CD4-positive, alpha-beta T cell treated with Interleukin-17A for 1 hour (primary cell): Measurements from ENCODE around the gene TIGD1.

Experiments
- DNase-seq: peaks from one replicate; pipeline ENCODE4 v3.0.0-alpha.2; 2020

TIGD1 gene

GRCh38 chr2:232521959-232522622, 28.3 kb downstream of the TIGD1 start:
- peak; percentile 55 for DNase-seq

DNA sequence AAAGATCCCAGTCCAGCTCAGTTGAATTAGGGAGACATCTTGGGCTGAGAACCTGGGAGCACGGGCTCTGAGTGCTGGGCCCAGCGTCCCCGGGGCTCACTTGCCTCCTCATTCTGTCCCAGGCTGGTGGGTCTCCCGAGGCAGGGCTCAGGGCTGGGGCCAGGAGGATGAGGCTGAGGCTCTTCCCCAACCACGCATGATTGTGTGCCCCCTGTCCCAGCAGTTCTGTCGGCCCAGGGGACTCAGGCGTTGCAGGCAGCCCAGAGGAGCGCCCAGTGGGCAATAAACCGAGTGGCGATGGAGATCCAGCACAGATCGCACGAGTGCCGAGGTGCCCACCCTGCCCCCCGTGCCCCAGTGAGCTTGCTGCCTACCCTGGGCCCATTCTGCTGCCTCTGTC, 29.3 kb downstream of the TIGD1 start:
- no peak for DNase-seq

- DNase-seq: no peak
Observed at GRCh38 chr2:232520489-232520888, 29.9 kb downstream of the TIGD1 start.

GRCh38 chr2:232519581-232520438, 30.5 kb downstream of the TIGD1 start, which contains the start of gene PRSS56:
Gene PRSS56, plus strand, starts transcription at chr2:232520388. Its CDS starts 211 bp downstream, at chr2:232520599.
- no peak for DNase-seq

DNA sequence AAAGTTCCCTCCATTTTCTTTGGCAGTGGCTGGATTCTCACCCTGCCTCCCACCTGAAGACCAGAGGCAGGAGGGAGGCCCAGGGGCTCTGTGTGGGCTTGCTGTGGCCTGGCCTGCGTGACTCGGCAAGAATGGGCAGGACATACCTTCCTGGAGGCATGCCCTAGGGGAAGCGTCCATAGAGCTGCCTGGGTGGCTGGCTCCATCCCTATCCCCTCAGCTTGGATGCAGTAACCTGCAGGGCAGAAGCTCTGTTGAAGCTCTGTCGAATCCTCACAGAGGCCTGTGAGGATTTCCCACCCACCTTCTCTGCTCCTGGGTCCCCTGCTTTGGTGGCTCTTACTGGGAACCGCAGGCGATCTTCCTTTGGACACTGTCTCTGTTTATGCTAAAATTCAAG, 31.5 kb downstream of the TIGD1 start:
- no peak for DNase-seq

GRCh38 chr2:232516551-232516950, 33.8 kb downstream of the TIGD1 start:
- no peak for DNase-seq

DNA sequence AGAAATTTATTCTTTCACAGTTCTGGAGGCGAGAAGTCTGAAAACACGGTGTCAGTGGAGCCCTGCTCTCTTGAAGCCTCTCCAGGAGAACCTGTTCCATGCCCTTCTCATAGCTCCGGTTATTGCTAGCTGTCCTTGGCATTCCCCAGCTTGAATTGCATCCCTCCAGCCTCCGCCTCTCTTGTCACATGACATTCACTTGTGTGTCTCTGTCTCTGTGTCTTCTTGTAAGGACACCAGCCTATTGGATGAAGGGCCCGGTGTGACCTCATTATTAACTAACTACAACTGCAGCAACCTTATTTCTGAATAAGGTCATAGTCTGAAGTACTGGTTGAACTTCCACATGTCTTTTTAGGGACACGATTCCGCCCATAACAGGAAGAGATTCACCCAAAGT, 34.7 kb downstream of the TIGD1 start:
- DNase-seq: no peak

- no peak for DNase-seq
Observed at GRCh38 chr2:232513353-232513752, 37.0 kb downstream of the TIGD1 start.

- DNase-seq: no peak
Observed at GRCh38 chr2:232512602-232513001, 37.8 kb downstream of the TIGD1 start.

DNA sequence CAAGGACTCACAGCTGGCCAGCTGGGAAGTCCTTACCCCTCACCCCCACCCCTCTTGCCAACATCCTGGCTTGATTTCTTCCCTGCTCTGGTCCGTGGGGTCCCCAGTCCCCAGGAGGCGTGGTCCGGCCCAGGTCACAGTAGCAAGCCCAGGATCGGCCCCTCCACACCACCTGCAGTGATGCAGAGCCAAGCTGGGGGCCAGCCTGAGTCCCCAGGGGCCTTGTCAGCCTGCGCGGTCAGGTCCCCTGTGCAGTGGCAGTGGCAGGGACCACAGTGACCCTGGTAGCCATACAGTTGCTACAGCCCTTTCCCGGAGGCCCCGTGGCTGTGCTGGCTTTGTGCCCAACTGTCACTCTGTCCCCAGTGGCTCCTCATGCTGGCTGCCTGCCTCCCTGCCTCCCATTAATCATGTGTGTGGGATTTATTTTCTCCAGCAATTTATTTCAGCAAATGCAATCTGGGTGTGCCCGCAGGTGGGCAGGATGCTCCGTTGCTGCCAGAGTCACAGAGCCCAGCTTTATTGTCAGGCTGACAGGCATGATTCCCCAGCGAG, 38.9 kb downstream of the TIGD1 start:
- no peak for DNase-seq

DNA sequence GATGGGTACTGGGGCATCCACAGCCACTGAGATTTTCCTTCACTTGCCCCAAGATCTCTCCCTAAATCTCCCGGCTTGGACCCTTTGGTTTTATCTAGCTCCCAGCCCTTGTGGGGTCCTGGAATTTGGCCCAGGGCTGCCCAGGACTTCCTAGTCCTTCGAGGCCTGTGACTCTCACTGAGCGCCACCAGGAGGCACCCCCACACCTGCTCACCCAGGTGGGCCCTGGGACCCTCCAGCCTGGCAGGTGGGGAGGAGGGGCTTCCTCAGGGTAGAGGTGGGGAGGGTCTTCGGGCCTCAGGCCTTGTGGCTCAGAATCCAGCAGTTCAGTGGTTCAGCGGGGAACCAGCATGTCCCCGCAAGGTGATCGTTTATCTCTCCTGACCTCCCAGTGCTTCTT, 42.1 kb downstream of the TIGD1 start:
- no peak for DNase-seq

DNA sequence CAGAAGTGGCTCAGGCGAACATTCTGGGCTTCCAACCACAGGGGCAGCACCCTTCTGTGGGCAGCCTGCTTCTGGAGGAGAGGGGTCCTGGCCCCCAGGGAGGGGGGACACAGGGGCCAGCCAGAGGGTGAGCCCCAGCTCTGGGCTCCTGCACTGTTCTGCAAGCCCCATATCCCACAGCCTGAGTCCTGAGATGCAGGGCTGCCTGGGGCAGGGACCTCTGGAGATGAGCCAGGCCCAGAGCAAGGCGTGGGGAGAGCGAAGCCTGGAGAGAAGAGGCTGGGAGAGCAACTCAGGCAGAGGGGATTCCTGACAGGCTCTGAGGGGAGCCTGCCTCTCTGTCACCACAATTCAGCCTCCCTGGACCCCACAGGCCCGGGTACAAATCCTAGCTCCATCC, 43.6 kb downstream of the TIGD1 start:
- DNase-seq: no peak

DNA sequence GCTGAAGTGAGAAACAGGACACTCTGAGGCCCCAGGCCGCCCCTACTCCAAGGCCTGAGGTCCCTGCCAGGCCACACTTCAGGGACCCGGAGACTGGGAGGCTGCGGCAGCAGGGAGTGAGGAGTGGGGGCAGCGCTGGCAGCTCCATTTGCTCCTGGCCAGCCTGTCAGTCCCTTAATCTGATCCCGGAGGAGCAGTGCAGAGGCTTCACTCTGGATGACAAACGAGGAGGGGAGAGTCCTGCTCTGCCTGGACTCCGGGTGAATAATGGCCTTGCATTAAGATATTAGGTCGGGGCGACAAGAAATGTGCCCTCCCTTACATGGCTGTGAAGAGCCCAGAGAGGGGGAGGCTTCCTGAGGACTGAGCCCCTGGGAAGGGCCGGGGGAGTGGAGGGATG, 44.5 kb downstream of the TIGD1 start:
- no peak for DNase-seq

DNA sequence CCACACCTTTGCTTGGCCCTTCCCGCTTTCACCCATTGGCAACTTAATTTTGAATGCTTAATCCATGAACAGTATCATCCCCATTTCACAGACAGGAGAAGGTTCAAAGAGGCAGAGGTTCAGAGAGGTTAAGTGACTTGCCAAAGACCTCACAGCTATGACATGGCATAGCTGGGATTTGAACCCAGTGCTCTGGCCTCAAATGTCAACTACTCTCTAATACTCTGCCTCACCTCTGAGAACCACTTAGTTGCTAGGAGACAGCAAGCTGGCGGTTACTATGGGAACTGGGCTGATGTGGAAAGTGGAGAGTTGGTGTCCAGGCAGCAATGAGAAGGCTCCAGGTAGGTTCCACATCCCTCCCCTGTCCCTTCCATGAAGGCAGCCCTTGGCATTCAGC, 45.9 kb downstream of the TIGD1 start:
- DNase-seq: no peak

GRCh38 chr2:232503809-232504323, 46.5 kb downstream of the TIGD1 start:
- DNase-seq: no peak

DNA sequence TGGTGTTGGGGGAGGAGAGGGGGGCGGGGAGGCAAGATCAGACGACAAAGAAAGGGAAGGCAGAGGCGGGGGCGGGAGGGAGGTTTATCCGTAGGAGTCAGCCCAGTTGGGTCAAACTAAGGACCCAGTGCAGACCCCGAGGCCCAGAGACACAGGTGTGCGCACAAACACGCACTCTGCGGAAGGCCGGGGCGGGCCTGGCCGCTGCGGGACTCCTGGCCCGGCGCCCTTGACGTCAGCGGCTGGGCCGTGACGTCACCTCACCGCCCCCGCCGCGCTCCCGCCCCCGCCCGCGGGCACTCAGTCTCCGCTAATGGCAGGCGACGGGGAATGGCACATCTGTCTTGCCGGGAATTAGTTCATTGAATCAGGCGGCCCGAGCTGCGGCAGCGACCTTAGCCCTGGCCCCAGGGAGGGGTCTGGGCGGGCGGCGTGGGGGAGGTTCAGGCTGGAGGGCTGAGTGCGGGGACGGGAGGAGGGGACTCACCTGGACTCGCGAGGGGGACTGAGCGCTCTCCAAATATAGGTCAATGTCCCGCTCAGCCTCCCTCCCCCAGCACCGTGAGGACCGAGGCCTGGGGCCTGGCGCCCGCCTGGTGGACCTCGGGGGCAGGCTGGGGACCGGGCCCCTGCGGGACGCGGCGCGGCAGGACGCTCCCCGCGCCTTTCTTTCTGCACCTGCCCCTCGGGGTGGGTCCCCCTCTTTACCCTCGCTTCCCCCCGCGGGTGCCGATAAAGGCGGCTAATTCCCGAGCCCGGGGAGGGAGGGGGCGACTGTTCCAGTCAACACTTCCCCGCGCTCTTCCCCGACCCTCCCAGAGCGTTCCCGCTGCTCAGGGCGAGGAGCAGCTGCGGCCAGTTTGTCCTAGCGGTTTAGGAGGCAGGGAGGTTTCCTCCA, 47.2 kb downstream of the TIGD1 start:
- DNase-seq: peak; percentile 11

- no peak for DNase-seq
Observed at GRCh38 chr2:232502511-232502910, 47.8 kb downstream of the TIGD1 start.

DNA sequence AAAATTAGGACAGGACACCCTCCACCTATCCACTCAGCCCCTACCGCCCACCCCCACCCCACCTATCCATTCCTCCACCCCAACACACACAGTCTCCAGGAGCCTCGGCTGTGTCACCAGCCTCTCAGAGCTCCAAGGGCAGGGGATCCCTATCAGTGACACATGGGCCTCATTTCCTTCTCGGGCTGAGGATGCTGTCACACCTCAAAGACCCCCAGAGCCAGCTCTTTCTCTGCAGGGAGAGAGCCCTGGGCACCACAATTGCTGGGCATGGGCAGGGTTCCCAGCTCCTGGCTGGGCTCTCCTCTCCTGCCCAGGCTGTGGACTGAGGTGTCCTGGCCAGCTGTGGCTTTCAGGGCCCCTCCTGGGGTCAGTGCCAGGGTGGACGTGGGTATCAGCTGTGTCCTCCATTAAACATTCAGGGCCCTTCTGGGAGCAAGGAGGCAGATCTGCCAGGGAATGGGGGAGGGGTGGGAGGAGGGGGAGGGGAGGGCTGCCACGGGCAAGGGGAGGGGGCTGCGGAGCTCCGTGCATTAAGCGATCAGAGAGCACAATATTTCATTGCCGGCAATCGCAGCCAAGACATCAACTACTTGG, 48.5 kb downstream of the TIGD1 start:
- no peak for DNase-seq

DNA sequence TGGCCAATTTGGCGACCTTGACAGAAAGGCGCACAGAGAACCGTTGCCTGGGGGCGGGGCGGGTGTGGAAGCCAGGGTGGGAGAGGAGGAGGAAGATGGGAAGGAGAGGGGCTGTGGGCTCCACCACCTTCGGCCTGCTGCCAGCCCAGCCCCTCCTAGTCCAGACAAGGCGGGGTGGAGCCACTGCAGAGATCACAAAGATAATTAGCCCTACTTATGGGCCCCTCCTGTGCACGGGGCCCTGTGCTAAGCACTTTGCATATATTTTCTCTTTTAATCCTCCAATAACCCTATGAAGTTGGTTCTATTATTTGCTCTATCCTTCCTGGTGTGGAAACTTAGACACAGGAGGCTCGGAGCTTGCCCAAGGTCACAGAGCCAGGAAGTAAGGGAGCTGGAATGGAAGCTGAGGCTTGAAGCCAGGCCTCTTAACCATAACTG, 49.0 kb downstream of the TIGD1 start:
- DNase-seq: no peak

- no peak for DNase-seq
Observed at GRCh38 chr2:232498452-232498851, 51.9 kb downstream of the TIGD1 start.
